Peyer's patch (tissue), 4 donors: Measurements from ENCODE around the gene TSPO. TPM values are rescaled to one million over a fixed set of nuclear protein-coding genes. Genes with fewer than 3 reads are reported as not detected.
A peak's percentile ranks its signal among the peaks of the same experiment; 100 is the strongest.

Experiments
- DNase-seq, 3 donors: peaks; one replicate each; pipeline ENCODE4 v3.0.0-alpha.2; 2017 to 2019
- H3K27ac ChIP-seq, 4 donors: fragments of 200-600 bp; sonication (generic); one replicate each; pipeline ENCODE4 v1.5.1; 2016 to 2019
- H3K27me3 ChIP-seq, 2 donors: fragments of 200-600 bp; sonication (generic); one replicate each; pipeline ENCODE4 v1.5.1; 2019
- H3K36me3 ChIP-seq, 3 donors: fragments of 200-600 bp; sonication (generic); one replicate each; pipeline ENCODE4 v1.5.1; 2016 to 2019
- H3K4me1 ChIP-seq, 4 donors: fragments of 200-600 bp; sonication (generic); one replicate each; pipeline ENCODE4 v1.5.1; 2016 to 2019
- H3K4me3 ChIP-seq, 4 donors: fragments of 200-600 bp; sonication (generic); 1 replicate in 3 of 4; 2 replicates in 1 of 4; pipeline ENCODE4 v1.5.1; 2016 to 2019; ENCODE audit warnings: mild to moderate bottlenecking in 1 of 4
- H3K9me3 ChIP-seq, 4 donors: fragments of 200-600 bp; sonication (generic); one replicate each; pipeline ENCODE4 v1.5.1; 2016 to 2019; ENCODE audit warnings: mild to moderate bottlenecking in 1 of 4
- POLR2A ChIP-seq, 2 donors: fragments of 450-650 bp; IDR thresholded peaks; one replicate each; pipeline ENCODE4 v1.5.1; 2017; ENCODE audit warnings: antibody characterized with exemption in 2 of 2, mild to moderate bottlenecking in 2 of 2, moderate library complexity in 2 of 2
- total RNA-seq, 4 donors: library from RNA; depleted of rRNA; stranded (reverse); fragments of >200 nt; gene quantifications; one replicate each; pipeline ENCODE4 v1.1.0, GENCODE V29; 2016
- TF ChIP-seq, protein P1 (sequence below), 6 experiments: fragments of 450-650 bp in 4 of 6; fragments of 200-600 bp in 2 of 6; sonication (generic) in 1 of 6; IDR thresholded peaks; one replicate each; pipeline ENCODE4 v1.5.1; 2017 to 2019; ENCODE audit warnings: antibody characterized with exemption in 6 of 6, mild to moderate bottlenecking in 3 of 6, moderate library complexity in 1 of 6

TSPO gene
- total RNA-seq, 4 donors from 2014 or later = 220 to 304 (median 270) TPM

- peak in 1 of 3 donors; percentile 69 for DNase-seq
- peak overlapping the region in 3 of 4 donors; percentile 3 to 47 (median 14) for H3K4me3 ChIP-seq
- H3K27me3 ChIP-seq = no peaks in the 10 kb centered on the region
- peak overlapping the region in 3 of 4 donors; percentile 74 to 84 (median 78) for H3K27ac ChIP-seq
- no peak for TF ChIP-seq POLR2A (IDR thresholded peaks at IDR 0.05)
- TF ChIP-seq, protein P1, sequence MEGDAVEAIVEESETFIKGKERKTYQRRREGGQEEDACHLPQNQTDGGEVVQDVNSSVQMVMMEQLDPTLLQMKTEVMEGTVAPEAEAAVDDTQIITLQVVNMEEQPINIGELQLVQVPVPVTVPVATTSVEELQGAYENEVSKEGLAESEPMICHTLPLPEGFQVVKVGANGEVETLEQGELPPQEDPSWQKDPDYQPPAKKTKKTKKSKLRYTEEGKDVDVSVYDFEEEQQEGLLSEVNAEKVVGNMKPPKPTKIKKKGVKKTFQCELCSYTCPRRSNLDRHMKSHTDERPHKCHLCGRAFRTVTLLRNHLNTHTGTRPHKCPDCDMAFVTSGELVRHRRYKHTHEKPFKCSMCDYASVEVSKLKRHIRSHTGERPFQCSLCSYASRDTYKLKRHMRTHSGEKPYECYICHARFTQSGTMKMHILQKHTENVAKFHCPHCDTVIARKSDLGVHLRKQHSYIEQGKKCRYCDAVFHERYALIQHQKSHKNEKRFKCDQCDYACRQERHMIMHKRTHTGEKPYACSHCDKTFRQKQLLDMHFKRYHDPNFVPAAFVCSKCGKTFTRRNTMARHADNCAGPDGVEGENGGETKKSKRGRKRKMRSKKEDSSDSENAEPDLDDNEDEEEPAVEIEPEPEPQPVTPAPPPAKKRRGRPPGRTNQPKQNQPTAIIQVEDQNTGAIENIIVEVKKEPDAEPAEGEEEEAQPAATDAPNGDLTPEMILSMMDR (IDR thresholded peaks at IDR 0.05) = no peak
- peaks cover 0 to 19% (median 0%) of the 10 kb centered on the region in 4 donors for H3K4me1 ChIP-seq
- no peaks in the 10 kb centered on the region for H3K9me3 ChIP-seq
- H3K36me3 ChIP-seq = peaks cover 0 to 53% (median 0%) of the 10 kb centered on the region in 3 donors
Observed at GRCh38 chr22:43171019-43171491, 19.7 kb downstream of the TSPO start.

DNA sequence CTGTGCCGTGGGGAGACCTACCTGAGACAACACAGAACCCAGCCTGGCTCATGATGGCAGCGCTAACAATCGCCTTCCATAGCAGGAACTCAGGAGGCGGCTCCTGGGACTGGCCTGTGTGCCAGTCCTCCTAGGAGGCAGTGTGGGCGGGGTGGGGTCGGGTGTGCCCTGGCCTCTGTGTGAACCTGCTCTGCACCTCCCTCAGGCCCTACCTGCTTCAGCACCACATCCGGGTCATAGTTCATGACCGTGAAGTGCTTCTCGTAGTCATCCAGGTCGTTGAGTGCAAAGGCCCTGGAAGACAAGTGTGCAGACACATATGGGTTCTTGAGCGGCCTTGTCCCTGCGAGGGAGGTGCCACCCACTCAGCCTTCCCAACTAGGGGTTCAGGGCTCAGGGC lies 20.2 kb downstream of the TSPO start:
- H3K4me3 ChIP-seq = peak overlapping the region in 3 of 4 donors; percentile 3 to 47 (median 14)
- H3K36me3 ChIP-seq = peaks cover 0 to 57% (median 0%) of the 10 kb centered on the region in 3 donors
- peaks cover 0 to 19% (median 0%) of the 10 kb centered on the region in 4 donors for H3K4me1 ChIP-seq
- TF ChIP-seq POLR2A (IDR thresholded peaks at IDR 0.05) = peak; percentile 14 to 70
- TF ChIP-seq, protein P1 (IDR thresholded peaks at IDR 0.05) = no peak
- H3K27ac ChIP-seq = peak overlapping the region in 3 of 4 donors; percentile 74 to 84 (median 78)
- no peaks in the 10 kb centered on the region for H3K27me3 ChIP-seq
- H3K9me3 ChIP-seq = no peaks in the 10 kb centered on the region
- DNase-seq = peak in 2 of 3 donors; percentile 81 to 90

GRCh38 chr22:43172191-43172590 lies 20.8 kb downstream of the TSPO start:
- Histone ChIP-seq H3K4me1 (peaks cover 0 to 19% (median 0%) of the 10 kb centered on the region in 4 donors), H3K27ac (peak overlapping the region in 2 of 4 donors; percentile 78 to 84), H3K4me3 (no peak overlapping the region), H3K9me3 (no peaks in the 10 kb centered on the region), H3K36me3 (peaks cover 0 to 57% (median 0%) of the 10 kb centered on the region in 3 donors), H3K27me3 (no peaks in the 10 kb centered on the region)
- peak in 1 of 3 donors; percentile 42 for DNase-seq
- TF ChIP-seq, protein P1 (IDR thresholded peaks at IDR 0.05) = no peak
- no peak for TF ChIP-seq POLR2A (IDR thresholded peaks at IDR 0.05)

DNA sequence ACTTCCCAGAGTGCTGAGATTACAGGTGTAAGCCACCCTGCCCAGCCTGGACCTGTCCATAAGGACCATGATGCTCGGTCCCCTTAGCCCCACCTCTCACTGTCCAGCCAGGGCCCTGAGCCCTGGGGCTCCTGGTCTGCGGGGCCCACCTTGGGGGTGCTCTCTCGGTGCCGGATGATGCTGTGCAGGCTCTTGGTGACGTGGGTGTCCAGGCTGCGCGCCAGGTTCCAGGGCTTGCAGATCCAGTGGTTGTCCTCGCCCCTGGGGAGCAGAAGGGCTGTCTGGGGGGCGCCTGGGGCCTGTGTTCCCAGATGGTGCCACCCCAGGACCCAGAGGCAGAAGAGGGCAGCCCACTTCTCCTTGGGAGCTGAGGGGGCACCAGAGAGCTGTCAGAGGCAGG lies 22.2 kb downstream of the TSPO start:
- DNase-seq = peak in 1 of 3 donors; percentile 41
- Histone ChIP-seq H3K36me3 (peaks cover 0 to 46% (median 0%) of the 10 kb centered on the region in 3 donors), H3K9me3 (no peaks in the 10 kb centered on the region), H3K4me3 (no peak overlapping the region), H3K27ac (no peak overlapping the region), H3K4me1 (peaks cover 0 to 19% (median 0%) of the 10 kb centered on the region in 4 donors), H3K27me3 (no peaks in the 10 kb centered on the region)
- TF ChIP-seq, protein P1 (IDR thresholded peaks at IDR 0.05) = no peak
- no peak for TF ChIP-seq POLR2A (IDR thresholded peaks at IDR 0.05)

- H3K4me1 ChIP-seq = peaks cover 0 to 16% (median 0%) of the 10 kb centered on the region in 4 donors
- TF ChIP-seq, protein P1 (IDR thresholded peaks at IDR 0.05) = no peak
- TF ChIP-seq POLR2A (IDR thresholded peaks at IDR 0.05) = no peak
- no peaks in the 10 kb centered on the region for H3K27me3 ChIP-seq
- H3K36me3 ChIP-seq = peaks cover 0 to 51% (median 0%) of the 10 kb centered on the region in 3 donors
- H3K4me3 ChIP-seq = no peak overlapping the region
- no peak overlapping the region for H3K27ac ChIP-seq
- peak in 1 of 3 donors; percentile 40 for DNase-seq
- H3K9me3 ChIP-seq = no peaks in the 10 kb centered on the region
Observed at GRCh38 chr22:43173976-43174720, 22.8 kb downstream of the TSPO start.
